MCF 10A (cell line): ENCODE results near the gene HTR6. TPM values are rescaled to one million over a fixed set of nuclear protein-coding genes. Genes with fewer than 3 reads are reported as not detected.

Experiments used
- BruUV-seq: library from RNA; stranded (reverse); fragments of 400-500 nt; replicated peaks from 2 replicates; lab custom pipeline; 2021; lab: Mats Ljungman, UMichigan
- CTCF ChIA-PET: fragments of 300-600 bp; sonication (Branson Sonifier 250); formaldehyde crosslinking; extraction: SDS; loops from one replicate; lab custom pipeline; 2021; ENCODE audit warnings: antibody characterized with exemption, inconsistent platforms; lab: Yijun Ruan, JAX
- POLR2A ChIA-PET: fragments of 300-600, 350-650 bp; sonication (Branson Sonifier 250); formaldehyde crosslinking; extraction: SDS; loops from one replicate; lab custom pipeline; 2020; ENCODE audit warnings: antibody characterized with exemption, inconsistent platforms; lab: Yijun Ruan, JAX
- DNase-seq: peaks from one replicate; pipeline ENCODE4 v3.0.0-alpha.2; 2018; ENCODE audit not compliant: unreplicated experiment
- H3K27ac Mint-ChIP-seq: one replicate; pipeline ENCODE4 v1.8.0; 2022; ENCODE audit warnings: mild to moderate bottlenecking, low read depth, mixed read lengths; ENCODE audit not compliant: unreplicated experiment
- H3K27me3 Mint-ChIP-seq: one replicate; pipeline ENCODE4 v1.8.0; 2022; ENCODE audit warnings: mixed read lengths; ENCODE audit not compliant: insufficient read depth, unreplicated experiment
- H3K36me3 Mint-ChIP-seq: one replicate; pipeline ENCODE4 v1.8.0; 2022; ENCODE audit warnings: mild to moderate bottlenecking, moderate library complexity, mixed read lengths; ENCODE audit not compliant: insufficient read depth, unreplicated experiment
- H3K4me1 Mint-ChIP-seq: one replicate; pipeline ENCODE4 v1.8.0; 2022; ENCODE audit warnings: mixed read lengths; ENCODE audit not compliant: insufficient read depth, unreplicated experiment
- H3K4me3 Mint-ChIP-seq: one replicate; pipeline ENCODE4 v1.8.0; 2022; ENCODE audit warnings: mild to moderate bottlenecking, moderate library complexity, mixed read lengths; ENCODE audit not compliant: unreplicated experiment
- H3K9me3 Mint-ChIP-seq: one replicate; pipeline ENCODE4 v1.8.0; 2022; ENCODE audit warnings: mixed read lengths; ENCODE audit not compliant: unreplicated experiment
- CTCF ChIP-seq: fragments of 200-600 bp; IDR thresholded peaks from one replicate; pipeline ENCODE4 v1.8.0; 2022; ENCODE audit warnings: antibody characterized with exemption, mild to moderate bottlenecking; ENCODE audit not compliant: unreplicated experiment
- intact Hi-C: fragments of 100-400 bp; cut with micrococcal nuclease; formaldehyde crosslinking; loops from 2 replicates; pipeline ENCODE4 v1.14.1; 2022
- total RNA-seq: library from RNA; stranded (reverse); gene quantifications from 2 replicates; pipeline ENCODE4 v1.2.3, GENCODE V29; 2022

Gene HTR6
- total RNA-seq, 1 experiment from 2014 or later: not detected

DNA sequence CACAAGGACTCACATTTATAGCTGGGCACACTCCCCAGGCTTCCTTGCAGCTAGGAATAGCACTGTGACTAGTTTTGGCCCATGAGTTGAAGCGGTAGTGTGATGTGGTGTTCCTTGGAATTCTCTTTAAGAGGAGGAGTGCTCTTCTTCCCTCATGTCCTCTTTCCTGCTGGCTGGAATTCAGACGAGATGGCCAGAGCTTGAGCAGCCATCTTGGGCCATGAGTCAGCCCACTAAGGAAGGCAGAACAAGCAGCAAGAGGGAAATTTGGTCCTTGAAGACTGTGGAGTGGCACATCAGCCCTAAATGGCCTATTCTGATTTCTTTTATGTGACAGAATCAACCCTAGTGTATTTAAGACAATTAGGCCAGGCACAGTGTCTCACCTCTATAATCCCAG lies 20.0 kb downstream of the HTR6 start:
- ChIA-PET POLR2A (no interaction called here), CTCF (interaction anchor here (1.8 to 2.7 kb wide), 2 partner anchors 20 to 22 kb away, joined by 4 to 13 read pairs; no protein-coding TSS in a partner anchor)
- H3K27me3 Mint-ChIP-seq: no peaks in the 10 kb centered on the region
- H3K9me3 Mint-ChIP-seq: no peaks in the 10 kb centered on the region
- no peaks in the 10 kb centered on the region for H3K36me3 Mint-ChIP-seq
- no peak for DNase-seq
- H3K4me3 Mint-ChIP-seq: no peak overlapping the region
- no peak overlapping the region for H3K27ac Mint-ChIP-seq
- BruUV-seq: no TSS peak
- TF ChIP-seq CTCF: no peak
- intact Hi-C loops: no loop called here
- H3K4me1 Mint-ChIP-seq: peaks cover 8% of the 10 kb centered on the region

DNA sequence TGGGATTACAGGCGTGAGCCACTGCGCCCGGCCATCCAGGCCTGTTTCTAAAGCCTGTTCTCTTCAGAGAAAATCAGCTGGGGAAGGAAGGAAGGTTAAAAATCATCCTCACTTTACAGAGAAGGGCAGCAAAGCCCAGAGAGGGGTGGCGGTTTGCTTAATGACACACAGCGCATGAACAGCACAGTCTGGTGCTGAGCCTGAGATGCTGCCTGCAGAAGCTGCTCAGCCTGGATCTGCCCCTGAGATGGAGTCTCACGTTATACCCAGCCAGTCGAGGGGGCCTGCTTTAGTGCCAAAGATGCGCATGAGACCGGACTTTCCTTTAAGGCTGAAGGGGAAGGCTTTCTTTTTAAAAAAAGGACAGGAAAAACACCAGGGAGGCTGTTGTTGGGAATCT lies 21.3 kb downstream of the HTR6 start:
- DNase-seq: no peak
- no peaks in the 10 kb centered on the region for H3K27me3 Mint-ChIP-seq
- H3K4me1 Mint-ChIP-seq: peaks cover 8% of the 10 kb centered on the region
- intact Hi-C loops: no loop called here
- ChIA-PET CTCF (interaction anchor here (1.8 to 2.7 kb wide), 2 partner anchors 19 to 24 kb away, joined by 4 to 13 read pairs; no protein-coding TSS in a partner anchor), POLR2A (no interaction called here)
- TF ChIP-seq CTCF: no peak
- H3K36me3 Mint-ChIP-seq: no peaks in the 10 kb centered on the region
- no peak overlapping the region for H3K27ac Mint-ChIP-seq
- no peak overlapping the region for H3K4me3 Mint-ChIP-seq
- no TSS peak for BruUV-seq
- no peaks in the 10 kb centered on the region for H3K9me3 Mint-ChIP-seq

GRCh38 chr1:19687414-19687813 lies 22.7 kb downstream of the HTR6 start:
- TF ChIP-seq CTCF: no peak
- Mint-ChIP-seq H3K27me3 (no peaks in the 10 kb centered on the region), H3K9me3 (no peaks in the 10 kb centered on the region), H3K36me3 (no peaks in the 10 kb centered on the region), H3K4me3 (no peak overlapping the region), H3K27ac (no peak overlapping the region), H3K4me1 (peaks cover 2% of the 10 kb centered on the region)
- no peak for DNase-seq
- no TSS peak for BruUV-seq
- intact Hi-C loops: no loop called here
- POLR2A ChIA-PET: no interaction called here
- CTCF ChIA-PET: interaction anchor here (0.6 kb wide), 1 partner anchor 9 kb away, joined by 3 read pairs; no protein-coding TSS in a partner anchor

DNA sequence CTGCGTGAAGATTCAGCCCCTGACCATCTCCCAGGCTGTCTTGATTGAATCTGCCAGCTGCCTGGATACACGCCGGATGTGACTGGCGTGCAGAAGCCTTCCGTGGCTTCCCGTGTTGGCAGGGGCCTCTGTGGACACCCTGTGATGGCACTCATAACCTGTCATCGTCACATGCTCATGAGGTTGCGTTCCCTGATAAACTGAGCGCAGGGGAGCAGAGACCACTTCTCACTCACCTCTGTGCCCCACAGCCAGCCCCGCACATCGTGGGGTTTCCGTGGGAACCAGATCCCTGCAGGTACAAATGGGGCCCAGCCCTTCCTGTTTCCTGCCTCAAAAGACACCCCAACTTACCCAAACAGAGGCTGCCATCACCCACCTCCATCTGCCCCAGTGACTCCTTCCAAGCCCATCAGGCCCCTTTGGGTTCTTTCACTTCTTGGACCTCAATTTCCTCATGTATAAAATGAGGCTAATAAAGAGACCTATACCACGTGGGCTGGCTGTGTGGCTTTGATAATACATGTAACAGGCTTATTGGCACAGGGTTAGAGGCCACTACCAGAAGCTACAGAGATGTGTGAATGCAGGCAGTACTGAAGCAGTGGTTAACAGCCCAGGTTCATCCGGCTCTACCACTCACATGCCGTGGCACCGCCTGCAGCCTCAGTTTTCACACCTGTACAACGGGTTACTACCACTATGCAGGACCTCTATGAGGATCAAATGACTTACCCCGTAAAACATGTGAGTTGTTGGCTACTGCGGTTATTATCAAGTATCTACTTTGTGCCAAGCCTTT lies 23.6 kb downstream of the HTR6 start:
- Mint-ChIP-seq H3K36me3 (no peaks in the 10 kb centered on the region), H3K4me3 (no peak overlapping the region), H3K27me3 (no peaks in the 10 kb centered on the region), H3K4me1 (no peaks in the 10 kb centered on the region), H3K9me3 (no peaks in the 10 kb centered on the region), H3K27ac (no peak overlapping the region)
- intact Hi-C loops: no loop called here
- BruUV-seq: no TSS peak
- no peak for DNase-seq
- ChIA-PET CTCF (interaction anchor here (0.6 to 1.2 kb wide), 2 partner anchors 8 to 16 kb away, joined by 3 to 6 read pairs; no protein-coding TSS in a partner anchor), POLR2A (no interaction called here)
- no peak for TF ChIP-seq CTCF
